ENCODE measurements around the gene ATXN1.
"Not testable (repeated sequence)": the region's sequence is repeated elsewhere in the genome, so short reads cannot be mapped to it uniquely, and the experiment has no call there.

ATXN1 gene

GRCh38 chr6:16785496-16785895, 24.2 kb upstream of the ATXN1 start:
- ATAC-seq: no peak
- no peak for TF ChIP-seq ISL1 (CRISPR knock-in tag; IDR thresholded peaks at IDR 0.05)

DNA sequence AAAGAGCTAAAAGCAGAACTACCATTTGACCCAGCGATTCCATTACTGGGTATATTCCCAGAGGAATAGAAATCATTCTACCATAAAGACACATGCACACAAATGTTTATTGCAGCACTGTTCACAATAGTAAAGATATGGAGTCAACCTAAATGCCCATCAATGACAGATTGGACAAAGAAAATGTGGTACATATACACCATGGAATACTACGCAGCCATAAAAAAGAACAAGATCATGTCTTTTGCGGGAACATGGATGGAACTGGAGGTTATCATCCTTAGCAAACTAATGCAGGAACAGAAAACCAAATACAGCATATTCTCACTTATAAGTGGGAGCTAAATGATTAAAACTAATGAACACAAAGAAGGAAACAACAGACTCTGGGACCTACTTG, 23.7 kb upstream of the ATXN1 start:
- TF ChIP-seq ZNF8 (CRISPR knock-in tag; IDR thresholded peaks at IDR 0.05): peak; percentile 38; the same call in 1 of the 2 replicates
- not testable (repeated sequence) for ATAC-seq

- ATAC-seq: no peak
- TF ChIP-seq TOX (CRISPR knock-in tag; IDR thresholded peaks at IDR 0.05; ENCODE audit: borderline replicate concordance) (no peak), TSHZ2 (CRISPR knock-in tag; IDR thresholded peaks at IDR 0.05) (no peak), ZFP30 (CRISPR knock-in tag; IDR thresholded peaks at IDR 0.05) (no peak), ZC3H10 (CRISPR knock-in tag; IDR thresholded peaks at IDR 0.05) (no peak)
- TF ChIP-seq, protein P1, sequence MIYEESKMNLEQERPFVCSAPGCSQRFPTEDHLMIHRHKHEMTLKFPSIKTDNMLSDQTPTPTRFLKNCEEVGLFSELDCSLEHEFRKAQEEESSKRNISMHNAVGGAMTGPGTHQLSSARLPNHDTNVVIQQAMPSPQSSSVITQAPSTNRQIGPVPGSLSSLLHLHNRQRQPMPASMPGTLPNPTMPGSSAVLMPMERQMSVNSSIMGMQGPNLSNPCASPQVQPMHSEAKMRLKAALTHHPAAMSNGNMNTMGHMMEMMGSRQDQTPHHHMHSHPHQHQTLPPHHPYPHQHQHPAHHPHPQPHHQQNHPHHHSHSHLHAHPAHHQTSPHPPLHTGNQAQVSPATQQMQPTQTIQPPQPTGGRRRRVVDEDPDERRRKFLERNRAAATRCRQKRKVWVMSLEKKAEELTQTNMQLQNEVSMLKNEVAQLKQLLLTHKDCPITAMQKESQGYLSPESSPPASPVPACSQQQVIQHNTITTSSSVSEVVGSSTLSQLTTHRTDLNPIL (CRISPR knock-in tag; IDR thresholded peaks at IDR 0.05; ENCODE audit: low read depth): no peak
These were observed 22.8 kb upstream of the ATXN1 start for GRCh38 chr6:16783952-16784565.

GRCh38 chr6:16783509-16783908, 22.2 kb upstream of the ATXN1 start:
- no peak for TF ChIP-seq ARNTL (CRISPR knock-in tag; IDR thresholded peaks at IDR 0.05; ENCODE audit: borderline replicate concordance, low read depth)
- no peak for TF ChIP-seq ZC3H10 (CRISPR knock-in tag; IDR thresholded peaks at IDR 0.05)
- no peak for TF ChIP-seq ZNF70 (CRISPR knock-in tag; IDR thresholded peaks at IDR 0.05)
- no peak for ATAC-seq

DNA sequence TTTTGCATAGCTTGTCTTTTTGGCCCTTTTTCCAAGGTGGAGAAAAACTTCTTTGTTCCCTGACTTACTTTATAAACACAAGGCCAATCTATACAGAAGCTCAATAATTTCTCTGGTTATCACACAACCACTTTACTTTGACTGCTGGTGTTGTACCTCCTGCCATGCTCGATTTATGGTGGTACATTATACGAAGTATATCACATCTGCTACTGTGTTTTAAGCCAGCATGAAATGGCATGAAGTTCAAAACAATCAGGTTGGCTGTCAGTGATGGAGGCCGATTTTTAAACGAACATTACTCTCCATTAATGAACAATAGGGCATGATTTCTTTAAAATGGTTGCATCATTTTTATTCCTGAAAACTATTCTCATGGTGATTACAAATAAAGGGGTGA, 21.0 kb upstream of the ATXN1 start:
- no peak for ATAC-seq

DNA sequence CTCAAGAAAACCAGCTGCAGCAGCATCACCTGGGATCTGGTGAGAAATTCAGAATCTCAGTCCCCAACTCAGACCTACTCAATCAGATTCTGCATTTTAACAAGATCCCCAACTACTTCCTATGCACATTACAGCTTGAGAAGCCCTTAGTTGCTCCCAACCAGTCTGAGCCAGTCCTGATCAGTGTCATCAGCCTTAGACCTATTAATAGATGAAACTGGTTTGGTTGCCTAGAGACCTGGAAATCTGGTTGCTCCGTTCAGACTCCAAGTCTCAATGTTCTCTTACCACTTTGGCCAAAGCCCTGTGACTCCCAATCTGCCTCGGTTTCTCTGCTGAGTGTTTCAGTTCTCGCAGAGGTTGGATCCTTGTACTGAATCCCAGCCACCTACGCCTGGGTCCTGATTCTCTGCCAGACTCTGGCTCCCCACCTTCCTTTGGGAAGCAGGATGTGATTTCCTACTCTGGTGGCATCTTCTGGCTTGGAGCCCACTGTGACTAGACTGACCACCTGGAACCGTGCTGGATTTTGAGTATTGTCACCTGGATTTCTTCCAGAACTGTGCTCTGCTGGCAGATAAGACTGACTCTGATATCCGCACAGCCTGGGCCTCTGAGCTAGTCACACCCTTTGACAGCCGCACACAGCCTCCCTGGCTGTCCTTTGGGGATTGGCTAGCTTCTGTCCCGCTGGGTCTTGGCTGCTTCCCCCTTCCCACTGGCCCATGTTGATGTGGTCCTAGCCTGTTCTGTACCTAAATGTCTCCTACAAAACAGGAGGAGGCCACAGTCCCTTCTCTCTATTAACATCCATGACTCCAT, 20.3 kb upstream of the ATXN1 start:
- peak; percentile 87 for ATAC-seq
- TF ChIP-seq TOX (CRISPR knock-in tag; IDR thresholded peaks at IDR 0.05; ENCODE audit: borderline replicate concordance) (no peak), ISL1 (CRISPR knock-in tag; IDR thresholded peaks at IDR 0.05) (no peak), ESRRG (CRISPR knock-in tag; IDR thresholded peaks at IDR 0.05) (no peak), RARB (CRISPR knock-in tag; IDR thresholded peaks at IDR 0.05) (no peak), ARNTL (CRISPR knock-in tag; IDR thresholded peaks at IDR 0.05; ENCODE audit: borderline replicate concordance, low read depth) (no peak), TSHZ2 (CRISPR knock-in tag; IDR thresholded peaks at IDR 0.05) (no peak)
- TF ChIP-seq, protein P1 (CRISPR knock-in tag; IDR thresholded peaks at IDR 0.05; ENCODE audit: low read depth): no peak

More for the DNA sequence above, 21.0 kb upstream of the ATXN1 start:
- TF ChIP-seq ZFP30 (CRISPR knock-in tag; IDR thresholded peaks at IDR 0.05) (no peak), ZFP3 (CRISPR knock-in tag; IDR thresholded peaks at IDR 0.05) (no peak), BACH2 (CRISPR knock-in tag; IDR thresholded peaks at IDR 0.05; ENCODE audit: borderline replicate concordance) (no peak), ZNF70 (CRISPR knock-in tag; IDR thresholded peaks at IDR 0.05) (no peak), GLIS3 (CRISPR knock-in tag; IDR thresholded peaks at IDR 0.05) (no peak), ZNF8 (CRISPR knock-in tag; IDR thresholded peaks at IDR 0.05) (no peak), ARNTL (CRISPR knock-in tag; IDR thresholded peaks at IDR 0.05; ENCODE audit: borderline replicate concordance, low read depth) (no peak), ZNF565 (CRISPR knock-in tag; conservative IDR thresholded peaks at IDR 0.05; ENCODE audit: low read depth) (no peak), TSHZ2 (CRISPR knock-in tag; IDR thresholded peaks at IDR 0.05) (no peak)
